ENCODE measurements around the gene SNRPD2. TPM values are rescaled to one million over a fixed set of nuclear protein-coding genes. Genes with fewer than 3 reads are reported as not detected.

SNRPD2 gene
- total RNA-seq, 1 donor from 2014 or later: 635 TPM

DNA sequence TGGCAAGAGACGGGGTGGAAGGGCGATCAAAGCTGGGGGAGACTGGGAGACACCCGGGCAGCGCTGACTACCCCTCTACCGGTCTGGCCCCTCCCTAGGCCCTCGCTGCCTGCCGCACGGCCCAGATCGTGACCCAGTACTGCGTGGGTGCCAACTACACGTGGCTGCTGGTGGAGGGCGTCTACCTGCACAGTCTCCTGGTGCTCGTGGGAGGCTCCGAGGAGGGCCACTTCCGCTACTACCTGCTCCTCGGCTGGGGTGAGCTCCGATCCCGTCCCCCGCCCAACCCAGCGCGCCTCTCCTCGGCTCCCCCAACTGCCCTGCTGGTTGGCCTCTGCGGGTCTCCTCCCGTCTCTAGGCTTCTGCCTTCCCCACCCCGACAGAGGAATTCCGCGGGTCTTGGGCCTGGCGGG lies 14.9 kb downstream of the SNRPD2 start:
- Mint-ChIP-seq H3K4me3 (peak overlapping the region; percentile 67), H3K27ac (ENCODE audit: unreplicated experiment) (no peak overlapping the region), H3K27me3 (ENCODE audit: low read depth) (peaks cover 86% of the 10 kb centered on the region), H3K4me1 (peaks cover 6% of the 10 kb centered on the region), H3K9me3 (no peaks in the 10 kb centered on the region), H3K36me3 (ENCODE audit: low read depth) (no peaks in the 10 kb centered on the region)
- TF ChIP-seq, protein P1, sequence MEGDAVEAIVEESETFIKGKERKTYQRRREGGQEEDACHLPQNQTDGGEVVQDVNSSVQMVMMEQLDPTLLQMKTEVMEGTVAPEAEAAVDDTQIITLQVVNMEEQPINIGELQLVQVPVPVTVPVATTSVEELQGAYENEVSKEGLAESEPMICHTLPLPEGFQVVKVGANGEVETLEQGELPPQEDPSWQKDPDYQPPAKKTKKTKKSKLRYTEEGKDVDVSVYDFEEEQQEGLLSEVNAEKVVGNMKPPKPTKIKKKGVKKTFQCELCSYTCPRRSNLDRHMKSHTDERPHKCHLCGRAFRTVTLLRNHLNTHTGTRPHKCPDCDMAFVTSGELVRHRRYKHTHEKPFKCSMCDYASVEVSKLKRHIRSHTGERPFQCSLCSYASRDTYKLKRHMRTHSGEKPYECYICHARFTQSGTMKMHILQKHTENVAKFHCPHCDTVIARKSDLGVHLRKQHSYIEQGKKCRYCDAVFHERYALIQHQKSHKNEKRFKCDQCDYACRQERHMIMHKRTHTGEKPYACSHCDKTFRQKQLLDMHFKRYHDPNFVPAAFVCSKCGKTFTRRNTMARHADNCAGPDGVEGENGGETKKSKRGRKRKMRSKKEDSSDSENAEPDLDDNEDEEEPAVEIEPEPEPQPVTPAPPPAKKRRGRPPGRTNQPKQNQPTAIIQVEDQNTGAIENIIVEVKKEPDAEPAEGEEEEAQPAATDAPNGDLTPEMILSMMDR (conservative IDR thresholded peaks at IDR 0.05): no peak
- no peak for DNase-seq (ENCODE audit: low read depth, low spot score)

DNA sequence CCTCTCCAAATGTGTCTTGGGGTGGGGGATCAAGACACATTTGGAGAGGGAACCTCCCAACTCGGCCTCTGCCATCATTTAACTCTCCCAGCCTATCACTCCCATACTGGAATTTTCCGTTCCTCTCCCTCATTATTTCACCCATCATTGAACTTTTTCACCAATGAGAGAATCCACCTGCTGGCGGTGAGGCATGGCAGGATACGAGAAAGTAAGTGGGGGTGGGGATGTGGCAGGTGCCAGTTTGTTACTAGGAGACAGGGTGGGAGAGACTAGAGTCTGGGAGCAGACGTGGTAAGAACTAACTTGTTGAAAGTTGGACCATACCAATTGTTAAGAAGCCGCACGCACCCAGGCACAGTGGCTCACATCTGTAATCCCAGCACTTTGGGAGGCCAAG lies 16.8 kb downstream of the SNRPD2 start:
- Mint-ChIP-seq H3K27me3 (ENCODE audit: low read depth) (peaks cover 93% of the 10 kb centered on the region), H3K4me3 (no peak overlapping the region), H3K9me3 (no peaks in the 10 kb centered on the region), H3K36me3 (ENCODE audit: low read depth) (no peaks in the 10 kb centered on the region), H3K4me1 (peaks cover 14% of the 10 kb centered on the region), H3K27ac (ENCODE audit: unreplicated experiment) (no peak overlapping the region)
- no peak for DNase-seq (ENCODE audit: low read depth, low spot score)
- TF ChIP-seq, protein P1 (conservative IDR thresholded peaks at IDR 0.05): no peak

DNA sequence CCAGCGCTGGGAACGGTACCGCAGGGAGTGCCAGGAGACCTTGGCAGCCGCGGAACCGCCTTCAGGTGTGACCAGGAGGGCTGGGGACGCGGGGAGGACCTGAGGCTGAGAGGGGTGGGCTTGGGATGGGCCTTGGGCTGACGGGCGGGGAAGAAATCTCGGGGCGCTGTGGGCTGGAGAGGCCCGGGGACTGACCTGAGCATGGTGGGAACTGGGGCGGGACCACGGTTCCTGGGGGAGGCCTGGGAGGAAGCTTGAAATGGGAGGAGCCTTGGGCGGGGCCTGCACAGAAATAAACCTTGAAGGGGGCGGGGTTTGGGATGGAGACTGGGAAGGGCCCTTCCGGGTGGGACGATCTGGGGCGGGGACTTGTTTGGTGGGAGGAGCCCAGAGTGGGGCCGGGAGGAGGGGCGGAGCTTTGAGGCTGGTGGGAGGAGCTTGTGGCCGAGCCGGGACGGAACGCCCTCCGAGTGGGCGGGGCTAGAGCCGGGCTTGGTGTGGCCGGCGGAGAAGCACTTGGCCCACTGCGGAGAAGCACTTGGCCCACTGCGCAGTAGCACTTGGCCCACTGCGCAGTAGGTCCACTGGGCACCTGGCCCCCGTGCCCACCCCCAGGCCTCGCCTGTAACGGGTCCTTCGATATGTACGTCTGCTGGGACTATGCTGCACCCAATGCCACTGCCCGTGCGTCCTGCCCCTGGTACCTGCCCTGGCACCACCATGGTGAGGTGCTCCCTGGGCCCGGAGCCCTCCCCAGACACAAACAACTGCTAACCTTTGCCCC lies 20.9 kb downstream of the SNRPD2 start:
- H3K9me3 Mint-ChIP-seq: no peaks in the 10 kb centered on the region
- H3K4me1 Mint-ChIP-seq: peaks cover 28% of the 10 kb centered on the region
- H3K27me3 Mint-ChIP-seq (ENCODE audit: low read depth): peaks cover 83% of the 10 kb centered on the region
- H3K4me3 Mint-ChIP-seq: peak overlapping the region; percentile 64
- DNase-seq (ENCODE audit: low read depth, low spot score): peak; percentile 79
- no peak overlapping the region for H3K27ac Mint-ChIP-seq (ENCODE audit: unreplicated experiment)
- no peaks in the 10 kb centered on the region for H3K36me3 Mint-ChIP-seq (ENCODE audit: low read depth)
- TF ChIP-seq, protein P1 (conservative IDR thresholded peaks at IDR 0.05): no peak

DNA sequence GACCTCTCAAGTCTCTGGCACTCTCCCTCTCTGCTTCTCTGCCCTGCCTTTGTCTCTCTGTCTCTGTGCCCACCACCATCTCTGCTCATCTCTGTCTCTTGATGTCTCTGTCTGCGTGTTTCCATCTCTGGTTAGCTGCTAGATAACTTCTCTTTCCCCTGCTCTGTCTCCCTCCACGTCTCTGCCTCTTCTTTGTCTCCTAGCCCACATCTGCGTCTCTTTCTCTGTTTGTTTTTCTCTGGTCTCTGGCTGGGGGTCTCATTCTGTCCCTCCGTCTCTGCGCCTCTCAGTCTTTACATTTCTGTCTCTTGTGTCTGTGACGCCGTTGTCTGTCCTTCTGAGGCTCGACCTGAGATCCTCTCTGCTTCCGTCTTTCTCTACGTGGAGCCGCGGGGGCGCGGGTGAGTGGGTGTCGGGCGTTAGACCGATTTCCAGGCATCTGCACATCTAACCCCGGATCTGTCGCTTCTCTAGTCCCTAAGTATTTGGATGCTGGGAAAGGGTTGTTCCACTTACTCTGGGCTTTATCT lies 23.3 kb downstream of the SNRPD2 start:
- no peak overlapping the region for H3K27ac Mint-ChIP-seq (ENCODE audit: unreplicated experiment)

DNA sequence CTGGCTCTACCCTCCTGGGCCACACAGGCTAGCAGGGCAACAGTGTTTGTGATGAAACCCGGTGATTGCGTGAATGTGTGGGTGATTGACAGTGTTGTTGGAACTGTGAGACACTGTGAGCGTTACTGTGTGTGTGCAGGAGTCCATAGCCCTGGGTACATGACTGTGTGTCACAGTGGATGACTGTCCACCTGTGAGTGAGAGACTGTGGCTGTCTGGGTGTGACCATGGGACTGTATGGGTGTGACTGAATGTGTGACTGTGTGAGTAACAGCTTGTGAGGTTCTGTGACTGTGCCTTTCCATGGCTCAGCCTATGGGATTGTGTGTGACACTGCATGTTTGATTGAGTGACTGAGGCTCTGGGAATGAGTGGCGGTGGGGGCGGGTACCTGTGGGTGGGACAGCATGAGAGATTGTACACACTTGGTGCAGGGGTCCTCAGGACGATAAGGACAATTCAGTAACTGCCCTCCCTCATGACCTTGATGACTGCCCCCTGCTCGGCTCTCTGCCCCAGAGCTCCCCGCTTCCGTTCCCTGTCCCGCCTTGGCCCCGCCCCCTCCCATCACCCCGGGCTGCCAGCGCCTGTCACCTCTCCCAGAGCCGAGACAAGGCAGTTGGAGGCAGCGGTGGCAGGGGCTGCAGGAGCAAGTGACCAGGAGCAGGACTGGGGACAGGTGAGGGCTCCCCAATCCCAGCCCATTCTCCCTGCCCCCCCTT lies 24.0 kb downstream of the SNRPD2 start, which contains the start of gene GIPR:
Gene GIPR (plus strand): TSS at position 602 of the 722 bp plus-strand sequence. CDS start 1,300 bp downstream, outside the sequence.
- H3K27ac Mint-ChIP-seq (ENCODE audit: unreplicated experiment): no peak within 1 kb of the TSS
- DNase-seq (ENCODE audit: low read depth, low spot score): peak; percentile 47
- H3K4me1 Mint-ChIP-seq: peaks cover 32% of the 10 kb centered on the region
- H3K27me3 Mint-ChIP-seq (ENCODE audit: low read depth): peaks cover 64% of the 10 kb centered on the region
- TF ChIP-seq, protein P1 (conservative IDR thresholded peaks at IDR 0.05): no peak
- H3K4me3 Mint-ChIP-seq: peak within 1 kb of the TSS; percentile 83
- no peaks in the 10 kb centered on the region for H3K36me3 Mint-ChIP-seq (ENCODE audit: low read depth)
- no peaks in the 10 kb centered on the region for H3K9me3 Mint-ChIP-seq

More for the DNA sequence above, 23.3 kb downstream of the SNRPD2 start:
- no peak for DNase-seq (ENCODE audit: low read depth, low spot score)
- peaks cover 32% of the 10 kb centered on the region for H3K4me1 Mint-ChIP-seq
- no peaks in the 10 kb centered on the region for H3K36me3 Mint-ChIP-seq (ENCODE audit: low read depth)
- peaks cover 69% of the 10 kb centered on the region for H3K27me3 Mint-ChIP-seq (ENCODE audit: low read depth)
- no peaks in the 10 kb centered on the region for H3K9me3 Mint-ChIP-seq
- peak overlapping the region; percentile 83 for H3K4me3 Mint-ChIP-seq
- TF ChIP-seq, protein P1 (conservative IDR thresholded peaks at IDR 0.05): no peak

Data from neural crest cell (in vitro differentiated cells).